ENCODE results near the gene UGT1A8.
"Not testable (repeated sequence)": the region's sequence is repeated elsewhere in the genome, so short reads cannot be mapped to it uniquely, and the experiment has no call there.

Gene UGT1A8

GRCh38 chr2:233605680-233606079 is 11.8 kb upstream of the UGT1A8 start:
- Histone ChIP-seq H3F3A (ENCODE audit: insufficient read depth, low read length) (no peaks in the 10 kb centered on the region), H3K9me3 (replicated peaks; ENCODE audit: insufficient read depth, low read length) (no peaks in the 10 kb centered on the region), H4K20me1 (ENCODE audit: insufficient read depth, low read length) (no peaks in the 10 kb centered on the region), H3K36me3 (replicated peaks; ENCODE audit: insufficient read depth, low read length) (no peaks in the 10 kb centered on the region), H3K9ac (ENCODE audit: low read length) (no peak overlapping the region), H3K27me3 (replicated peaks; ENCODE audit: insufficient read depth, low read length) (no peaks in the 10 kb centered on the region), H3K4me1 (ENCODE audit: low read length) (no peaks in the 10 kb centered on the region), H3K4me3 (ENCODE audit: low read length) (no peak overlapping the region), H3K9me2 (replicated peaks; ENCODE audit: insufficient read depth, low read length) (no peaks in the 10 kb centered on the region), H3K27ac (ENCODE audit: low read length) (no peak overlapping the region), H3K4me2 (ENCODE audit: low read depth, low read length) (no peak overlapping the region), H3K79me2 (ENCODE audit: low read length) (no peaks in the 10 kb centered on the region), H2AFZ (ENCODE audit: low read length) (no peak overlapping the region)
- no peak for TF ChIP-seq CTCF (IDR thresholded peaks at IDR 0.05; ENCODE audit: low read length)
- no peak for TF ChIP-seq EZH2 (optimal IDR thresholded peaks at IDR 0.05; ENCODE audit: low read depth, low read length)
- no peak for TF ChIP-seq EZH2phosphoT487 (IDR thresholded peaks at IDR 0.05; ENCODE audit: low read length)
- DNase-seq, result no peak

DNA sequence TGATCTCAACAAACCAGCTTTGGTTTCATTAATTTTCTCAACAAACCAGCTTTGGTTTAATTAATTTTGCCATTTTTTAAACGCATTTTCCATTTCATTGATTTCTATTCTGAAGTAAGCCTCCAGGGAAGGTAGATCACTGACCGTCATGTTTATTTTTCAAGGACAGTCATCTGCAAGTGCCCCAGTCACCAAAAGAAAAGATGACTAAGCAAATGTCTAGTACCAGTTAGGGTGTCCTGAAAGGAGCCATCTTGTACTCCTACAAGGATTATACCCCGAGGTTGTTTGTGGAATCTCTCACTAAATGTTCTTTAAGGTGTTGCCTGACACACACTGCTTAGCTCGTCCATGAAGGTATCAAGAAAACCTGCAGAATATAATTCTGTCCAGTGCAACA is 6.1 kb upstream of the UGT1A8 start:
- H2AFZ ChIP-seq (ENCODE audit: low read length), result no peak overlapping the region
- no peaks in the 10 kb centered on the region for H3K36me3 ChIP-seq (replicated peaks; ENCODE audit: insufficient read depth, low read length)
- no peaks in the 10 kb centered on the region for H4K20me1 ChIP-seq (ENCODE audit: insufficient read depth, low read length)
- H3K9me3 ChIP-seq (replicated peaks; ENCODE audit: insufficient read depth, low read length), result no peaks in the 10 kb centered on the region
- H3K9me2 ChIP-seq (replicated peaks; ENCODE audit: insufficient read depth, low read length), result no peaks in the 10 kb centered on the region
- H3F3A ChIP-seq (ENCODE audit: insufficient read depth, low read length), result no peaks in the 10 kb centered on the region
- no peaks in the 10 kb centered on the region for H3K27me3 ChIP-seq (replicated peaks; ENCODE audit: insufficient read depth, low read length)
- no peak overlapping the region for H3K27ac ChIP-seq (ENCODE audit: low read length)
- H3K4me3 ChIP-seq (ENCODE audit: low read length), result no peak overlapping the region
- no peak overlapping the region for H3K4me2 ChIP-seq (ENCODE audit: low read depth, low read length)
- no peaks in the 10 kb centered on the region for H3K79me2 ChIP-seq (ENCODE audit: low read length)
- TF ChIP-seq CTCF (IDR thresholded peaks at IDR 0.05; ENCODE audit: low read length) (no peak), EZH2 (optimal IDR thresholded peaks at IDR 0.05; ENCODE audit: low read depth, low read length) (no peak), EZH2phosphoT487 (IDR thresholded peaks at IDR 0.05; ENCODE audit: low read length) (no peak)
- H3K9ac ChIP-seq (ENCODE audit: low read length), result no peak overlapping the region
- no peak for DNase-seq
- H3K4me1 ChIP-seq (ENCODE audit: low read length), result no peaks in the 10 kb centered on the region

DNA sequence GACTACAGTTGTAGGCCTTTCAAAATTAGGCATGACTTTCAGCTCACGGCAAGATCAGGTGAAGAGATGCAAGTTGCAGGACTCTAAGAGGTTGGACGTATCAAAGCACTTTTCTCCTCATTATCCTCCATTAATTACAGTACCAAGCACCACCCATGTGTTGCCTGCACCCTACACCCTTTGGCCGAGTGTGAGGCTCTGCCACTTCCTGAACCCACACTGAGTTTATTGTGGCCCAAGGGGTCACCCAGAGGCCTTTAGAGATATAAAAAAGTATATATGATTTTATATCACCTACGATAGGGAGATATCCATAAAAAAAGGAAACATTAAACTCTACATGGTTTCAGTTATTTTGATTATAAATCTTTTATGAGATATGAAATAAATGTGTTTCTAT is 2.8 kb downstream of the UGT1A8 start:
- Histone ChIP-seq H3K9me3 (replicated peaks; ENCODE audit: insufficient read depth, low read length) (no peaks in the 10 kb centered on the region), H2AFZ (ENCODE audit: low read length) (no peak overlapping the region), H3K4me3 (ENCODE audit: low read length) (no peak overlapping the region), H4K20me1 (ENCODE audit: insufficient read depth, low read length) (no peaks in the 10 kb centered on the region), H3F3A (ENCODE audit: insufficient read depth, low read length) (no peaks in the 10 kb centered on the region), H3K79me2 (ENCODE audit: low read length) (no peaks in the 10 kb centered on the region), H3K9ac (ENCODE audit: low read length) (no peak overlapping the region), H3K36me3 (replicated peaks; ENCODE audit: insufficient read depth, low read length) (no peaks in the 10 kb centered on the region), H3K27ac (ENCODE audit: low read length) (no peak overlapping the region), H3K9me2 (replicated peaks; ENCODE audit: insufficient read depth, low read length) (no peaks in the 10 kb centered on the region), H3K4me1 (ENCODE audit: low read length) (no peaks in the 10 kb centered on the region), H3K4me2 (ENCODE audit: low read depth, low read length) (no peak overlapping the region), H3K27me3 (replicated peaks; ENCODE audit: insufficient read depth, low read length) (no peaks in the 10 kb centered on the region)
- TF ChIP-seq EZH2phosphoT487 (IDR thresholded peaks at IDR 0.05; ENCODE audit: low read length) (no peak), EZH2 (optimal IDR thresholded peaks at IDR 0.05; ENCODE audit: low read depth, low read length) (no peak)
- no peak for DNase-seq

GRCh38 chr2:233621863-233622262 is 4.4 kb downstream of the UGT1A8 start:
- H3K4me3 ChIP-seq (ENCODE audit: low read length); H3K27me3 ChIP-seq (replicated peaks; ENCODE audit: insufficient read depth, low read length); H3K9me3 ChIP-seq (replicated peaks; ENCODE audit: insufficient read depth, low read length); H3K9ac ChIP-seq (ENCODE audit: low read length); H3K79me2 ChIP-seq (ENCODE audit: low read length); H3K4me1 ChIP-seq (ENCODE audit: low read length); H4K20me1 ChIP-seq (ENCODE audit: insufficient read depth, low read length); H2AFZ ChIP-seq (ENCODE audit: low read length); H3K4me2 ChIP-seq (ENCODE audit: low read depth, low read length); DNase-seq; H3K36me3 ChIP-seq (replicated peaks; ENCODE audit: insufficient read depth, low read length); H3K27ac ChIP-seq (ENCODE audit: low read length); H3K9me2 ChIP-seq (replicated peaks; ENCODE audit: insufficient read depth, low read length); H3F3A ChIP-seq (ENCODE audit: insufficient read depth, low read length): not testable (repeated sequence)
